NCI-H345 treated with DMSO at 0.1 percent for 48 hours (cell line): ENCODE measurements around the gene IQCN.

Experiments used
- DNase-seq: peaks from one replicate; lab custom pipeline; 2025; ENCODE audit not compliant: unreplicated experiment; lab: John Stamatoyannopoulos, UW

The IQCN gene

DNA sequence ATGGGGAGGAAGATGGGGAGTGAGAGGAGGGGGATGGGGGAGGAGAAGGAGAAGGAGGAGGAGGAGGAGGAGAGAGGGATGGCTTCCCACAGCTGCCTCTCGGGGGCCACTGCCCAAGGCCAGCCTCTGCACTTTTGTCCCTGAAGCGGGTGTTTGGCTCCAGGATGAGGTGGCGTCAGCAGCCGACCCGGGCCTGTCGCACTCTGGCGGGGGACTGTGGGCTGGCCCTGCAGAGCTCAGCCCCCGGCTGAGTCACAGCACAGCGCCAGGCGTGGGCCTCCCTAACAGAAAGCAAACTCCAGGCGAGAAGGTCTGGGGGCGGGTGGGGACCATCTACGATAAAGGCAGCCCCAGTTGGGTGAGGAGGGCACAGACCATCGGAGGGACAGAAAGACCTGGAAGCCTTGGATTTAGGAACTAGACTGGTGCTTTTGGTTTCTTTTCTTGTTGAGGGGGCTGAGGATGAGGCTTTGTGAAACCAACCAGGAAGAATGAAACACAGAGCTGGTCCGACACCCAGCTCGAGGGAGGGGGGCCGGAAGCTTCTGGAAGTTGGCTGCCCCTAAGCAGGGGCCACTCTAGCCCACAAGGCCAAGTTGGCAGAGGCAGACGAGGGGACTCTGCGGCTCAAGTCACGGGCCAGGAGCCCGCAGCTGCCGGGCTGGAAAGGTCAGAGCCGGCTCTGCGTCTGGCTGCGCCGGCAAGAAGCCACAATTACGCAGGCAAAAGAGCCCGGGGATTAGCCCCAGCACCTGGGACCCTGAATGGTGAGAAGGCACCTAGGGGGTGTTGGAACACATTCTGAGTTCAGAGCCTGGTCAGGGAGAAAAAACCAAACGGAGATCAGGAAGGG, 30.4 kb upstream of the IQCN start:
- DNase-seq: no peak

DNA sequence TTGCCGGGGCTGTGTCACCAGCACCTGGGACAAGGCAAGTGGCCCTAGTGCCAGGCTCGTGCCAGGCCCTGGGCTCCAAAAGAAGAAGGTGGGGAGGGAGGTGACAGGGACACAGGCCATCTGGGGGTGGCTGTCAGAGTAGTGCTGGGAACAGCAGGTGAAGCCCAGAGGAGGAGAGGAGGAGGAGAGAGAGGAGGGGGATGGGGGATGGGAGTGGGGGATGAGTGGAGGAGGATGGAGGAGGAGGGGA, 29.9 kb upstream of the IQCN start:
- DNase-seq: no peak

DNA sequence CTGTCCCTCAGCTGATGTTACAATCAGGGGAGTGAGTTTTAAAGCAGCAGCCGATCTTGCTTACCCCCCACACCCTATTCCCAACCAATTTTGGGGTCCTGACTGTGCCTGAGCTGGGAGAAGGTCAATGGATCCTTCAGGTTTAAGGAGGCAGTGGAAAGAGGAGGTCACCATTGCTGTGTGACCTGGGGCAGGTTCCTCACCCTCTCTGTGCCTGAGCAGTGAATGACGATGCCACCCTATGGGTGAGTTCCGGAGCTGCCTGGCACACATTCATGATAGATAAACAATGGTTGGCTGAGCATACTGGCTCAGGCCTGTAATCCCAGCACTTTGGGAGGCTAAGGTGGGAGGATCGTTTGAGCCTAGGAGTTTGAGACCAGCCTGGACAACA, 27.5 kb upstream of the IQCN start:
- DNase-seq: no peak

DNA sequence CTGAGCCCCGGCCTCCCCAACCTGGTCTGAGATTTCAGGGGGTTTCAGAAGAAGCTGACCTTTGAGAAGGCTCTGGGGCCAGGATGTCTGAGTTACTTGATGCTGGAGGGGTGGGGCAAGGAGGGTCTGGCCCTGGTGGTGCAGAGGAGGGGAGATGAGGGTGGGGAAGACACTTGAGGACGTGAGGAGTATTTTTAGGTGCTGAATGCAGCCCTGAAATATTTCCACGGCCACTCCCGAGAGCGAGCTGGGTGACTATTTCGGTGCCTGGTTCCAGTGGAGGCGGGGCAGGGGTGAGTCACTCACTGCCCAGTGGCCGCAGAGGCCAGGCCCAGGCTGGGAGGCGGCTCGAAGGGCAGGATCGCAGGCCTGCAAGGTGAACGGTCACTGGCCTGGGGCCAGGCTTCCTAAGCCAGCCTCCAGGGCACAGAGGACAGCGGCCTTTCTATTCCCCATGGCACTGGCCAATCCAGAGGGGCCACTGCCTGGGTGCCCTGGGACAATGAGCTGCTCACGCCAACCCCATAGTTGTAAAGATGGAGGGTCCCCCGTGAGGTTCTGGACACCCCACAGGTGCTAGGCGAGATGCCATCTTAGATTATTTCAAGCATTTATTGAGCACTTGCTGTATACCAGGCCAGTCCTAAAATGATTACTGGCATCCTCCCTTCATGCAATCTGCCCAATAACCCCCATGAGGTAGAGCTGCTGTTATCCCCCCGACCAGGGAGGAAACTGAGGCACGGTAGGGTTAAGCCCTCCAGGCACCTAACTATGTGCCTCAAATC, 26.9 kb upstream of the IQCN start:
- no peak for DNase-seq

DNA sequence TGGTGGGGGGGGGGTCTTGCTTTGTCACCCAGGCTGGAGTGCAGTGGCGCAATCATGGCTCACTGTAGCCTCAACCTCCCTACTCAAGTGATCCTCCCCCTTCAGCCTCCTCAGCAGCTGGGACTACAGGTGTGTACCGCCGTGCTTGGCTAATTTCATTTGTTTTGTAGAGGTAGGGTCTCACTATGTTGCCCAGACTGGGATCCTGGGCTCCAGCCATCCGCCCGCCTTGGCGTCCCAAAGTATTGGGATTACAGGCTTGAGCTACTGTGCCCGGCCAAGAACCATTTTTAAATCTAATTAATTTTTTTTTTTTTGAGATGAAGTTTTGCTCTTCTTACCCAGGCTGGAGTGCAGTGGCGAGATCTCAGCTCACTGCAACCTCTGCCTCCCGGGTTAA, 25.4 kb upstream of the IQCN start:
- no peak for DNase-seq

DNA sequence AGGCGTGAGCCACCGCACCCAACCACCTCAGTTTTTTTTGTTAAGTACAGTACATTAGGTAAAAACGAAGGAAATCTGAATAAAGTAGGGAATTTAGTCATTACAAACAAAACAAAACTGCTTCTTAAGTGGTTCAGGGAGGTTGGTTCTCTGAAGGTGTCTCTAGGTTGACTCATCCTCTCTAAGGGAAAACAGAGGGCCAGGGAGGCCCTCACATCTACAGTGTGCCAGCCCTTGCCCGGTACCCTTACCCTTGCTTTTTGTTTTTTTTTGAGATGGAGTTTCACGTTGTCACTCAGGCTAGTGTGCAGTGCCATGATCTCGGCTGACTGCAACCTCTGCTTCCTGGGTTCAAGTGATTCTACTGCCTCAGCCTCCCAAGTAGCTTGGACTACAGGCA, 24.3 kb upstream of the IQCN start:
- no peak for DNase-seq

DNA sequence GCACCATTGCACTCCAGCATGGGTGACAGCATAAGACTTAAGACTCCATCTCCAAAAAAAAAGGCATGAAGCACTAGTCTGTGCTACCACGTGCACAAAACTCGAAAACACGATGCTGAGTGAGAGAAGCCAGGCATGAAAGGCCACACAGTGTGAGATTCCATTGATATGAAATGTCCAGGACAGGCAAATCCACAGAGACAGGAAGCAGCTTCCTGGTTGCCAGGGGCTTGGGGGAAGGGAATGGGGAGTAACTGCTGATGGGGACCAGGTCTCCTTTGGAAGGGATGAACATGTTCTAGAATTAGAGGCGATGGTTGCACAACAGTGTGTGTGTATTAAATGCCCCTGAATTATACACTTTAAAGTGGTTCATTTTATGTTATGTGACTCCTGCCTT, 23.1 kb upstream of the IQCN start:
- DNase-seq: no peak

DNA sequence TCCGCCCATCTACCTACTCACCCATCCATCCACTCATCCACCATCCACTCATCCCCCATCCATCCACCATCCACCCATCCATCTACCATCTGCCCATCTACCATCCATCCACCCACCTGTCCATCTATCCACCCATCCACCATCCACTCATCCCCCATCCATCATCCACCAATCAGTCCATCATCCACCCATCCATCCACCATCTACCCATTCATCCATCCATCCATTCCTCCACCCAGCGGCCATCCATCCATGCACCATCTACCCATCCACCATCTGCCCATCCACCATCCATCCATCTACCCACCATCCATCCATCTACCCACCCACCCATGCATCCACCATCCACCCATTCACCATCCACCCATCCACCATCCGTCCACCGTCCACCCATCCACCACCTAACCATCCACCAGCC, 20.8 kb upstream of the IQCN start:
- no peak for DNase-seq

DNA sequence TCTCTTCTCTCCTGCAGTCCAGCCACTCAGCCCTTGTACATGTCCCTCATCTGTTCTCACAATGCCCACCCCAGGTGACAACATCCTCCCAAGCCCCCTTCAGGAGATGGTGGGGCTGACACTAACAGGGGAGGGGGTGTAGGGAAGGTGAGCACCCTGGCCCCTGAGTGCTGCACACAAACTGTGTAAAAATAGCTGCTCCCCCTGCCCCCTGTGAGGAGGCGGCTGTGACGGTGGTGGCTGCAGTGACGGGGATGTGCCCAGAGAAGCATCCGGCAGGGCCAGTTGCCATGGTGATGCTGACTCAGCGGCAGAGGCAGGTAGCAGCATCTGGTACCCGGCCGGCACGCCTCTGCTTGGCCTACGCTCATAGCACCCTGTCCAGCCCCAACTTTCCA, 20.2 kb upstream of the IQCN start:
- no peak for DNase-seq

DNA sequence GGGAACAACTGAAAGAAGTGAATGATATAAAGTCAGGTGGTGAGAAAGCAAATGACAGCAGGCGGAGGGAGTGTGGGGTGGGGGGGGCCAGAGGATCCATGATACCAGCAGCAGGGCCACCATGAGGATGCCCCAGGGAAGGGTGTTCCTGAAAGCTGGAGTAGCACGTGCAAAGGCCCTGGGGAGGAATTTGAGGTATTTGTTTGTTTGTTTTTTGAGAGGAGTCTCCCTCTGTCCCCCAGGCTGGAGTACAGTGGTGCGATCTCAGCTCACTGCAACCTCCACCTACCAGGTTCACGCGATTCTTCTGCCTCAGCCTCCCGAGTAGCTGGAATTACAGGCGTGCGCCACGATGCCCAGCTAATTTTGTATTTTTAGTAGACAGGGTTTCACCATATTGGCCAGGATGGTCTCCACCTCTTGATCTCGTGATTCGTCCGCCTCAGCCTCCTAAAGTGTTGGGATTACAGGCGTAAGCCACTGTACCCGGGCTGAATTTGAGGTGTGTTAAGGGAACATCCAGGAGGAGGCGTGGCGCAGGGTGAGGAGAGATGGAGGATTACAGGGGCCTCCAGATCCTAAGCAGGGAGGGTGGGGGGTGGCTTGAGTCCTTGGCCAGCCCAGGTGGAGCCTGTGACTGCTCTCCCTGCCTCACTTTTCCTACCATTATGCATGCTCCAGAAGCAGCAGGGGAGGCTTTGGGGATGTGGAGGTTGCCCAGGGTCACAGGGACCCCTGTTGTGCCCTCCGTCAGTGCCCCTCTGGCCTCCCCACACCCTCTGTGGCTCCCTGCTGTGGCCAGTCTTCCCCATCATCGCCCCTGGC, 19.6 kb upstream of the IQCN start:
- no peak for DNase-seq

DNA sequence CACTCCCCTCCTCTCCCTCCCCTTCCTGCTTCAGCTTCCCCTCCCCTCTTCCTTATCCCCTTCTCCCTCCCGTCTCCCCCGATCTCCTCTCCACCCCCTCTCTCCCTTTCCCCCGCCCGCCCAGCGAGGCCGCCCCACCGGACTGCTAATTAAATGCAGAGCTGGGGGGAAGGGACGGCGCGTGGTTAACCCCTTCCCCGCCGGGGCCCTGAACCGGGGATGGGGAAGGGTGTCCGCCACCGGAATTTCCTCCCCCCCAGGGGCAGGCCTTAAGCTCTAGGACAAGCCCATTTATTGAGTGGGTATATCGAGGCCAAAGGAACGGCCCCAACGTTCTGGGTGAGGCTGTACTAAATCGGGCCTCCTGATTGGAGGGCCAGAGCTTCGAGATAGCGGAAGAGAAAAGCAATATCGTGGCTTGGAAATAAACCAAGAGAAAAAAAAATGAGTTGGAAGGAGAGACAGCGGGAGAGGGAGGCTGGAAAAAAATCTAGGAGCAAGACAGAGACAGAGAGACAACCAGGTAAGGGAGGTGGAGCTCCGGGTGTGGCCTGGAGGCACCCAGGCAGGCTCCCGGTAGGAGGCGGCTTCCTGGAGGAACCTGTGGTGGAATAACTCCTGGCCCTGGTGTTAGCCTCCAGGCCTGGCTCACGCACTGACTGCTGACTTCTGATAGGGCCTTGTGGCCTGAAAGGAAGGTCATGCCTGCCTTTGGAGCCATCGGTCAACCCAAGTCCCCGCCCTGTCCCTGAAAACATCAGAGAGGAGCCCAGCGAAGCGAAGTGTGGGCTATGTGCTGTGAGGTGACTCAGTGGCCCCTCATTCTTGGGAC, 18.8 kb upstream of the IQCN start:
- DNase-seq: no peak

DNA sequence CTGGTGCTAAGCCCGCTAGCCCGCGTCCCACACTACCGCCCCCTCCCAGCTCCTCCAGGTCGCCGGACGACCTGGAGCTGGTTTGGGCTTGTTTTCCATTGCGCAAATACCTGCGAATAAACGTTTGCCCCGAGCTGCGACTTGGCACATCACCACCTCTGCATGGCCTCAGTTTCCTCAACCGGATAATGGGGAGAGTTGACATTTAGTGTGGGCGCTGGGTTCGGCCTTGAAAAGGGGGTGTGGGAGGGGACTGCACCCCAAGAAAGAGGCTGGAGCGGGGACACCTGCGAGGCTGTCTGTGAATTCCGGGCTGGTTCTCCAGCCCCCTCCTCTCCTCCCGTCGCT, 18.2 kb upstream of the IQCN start:
- DNase-seq: no peak

DNA sequence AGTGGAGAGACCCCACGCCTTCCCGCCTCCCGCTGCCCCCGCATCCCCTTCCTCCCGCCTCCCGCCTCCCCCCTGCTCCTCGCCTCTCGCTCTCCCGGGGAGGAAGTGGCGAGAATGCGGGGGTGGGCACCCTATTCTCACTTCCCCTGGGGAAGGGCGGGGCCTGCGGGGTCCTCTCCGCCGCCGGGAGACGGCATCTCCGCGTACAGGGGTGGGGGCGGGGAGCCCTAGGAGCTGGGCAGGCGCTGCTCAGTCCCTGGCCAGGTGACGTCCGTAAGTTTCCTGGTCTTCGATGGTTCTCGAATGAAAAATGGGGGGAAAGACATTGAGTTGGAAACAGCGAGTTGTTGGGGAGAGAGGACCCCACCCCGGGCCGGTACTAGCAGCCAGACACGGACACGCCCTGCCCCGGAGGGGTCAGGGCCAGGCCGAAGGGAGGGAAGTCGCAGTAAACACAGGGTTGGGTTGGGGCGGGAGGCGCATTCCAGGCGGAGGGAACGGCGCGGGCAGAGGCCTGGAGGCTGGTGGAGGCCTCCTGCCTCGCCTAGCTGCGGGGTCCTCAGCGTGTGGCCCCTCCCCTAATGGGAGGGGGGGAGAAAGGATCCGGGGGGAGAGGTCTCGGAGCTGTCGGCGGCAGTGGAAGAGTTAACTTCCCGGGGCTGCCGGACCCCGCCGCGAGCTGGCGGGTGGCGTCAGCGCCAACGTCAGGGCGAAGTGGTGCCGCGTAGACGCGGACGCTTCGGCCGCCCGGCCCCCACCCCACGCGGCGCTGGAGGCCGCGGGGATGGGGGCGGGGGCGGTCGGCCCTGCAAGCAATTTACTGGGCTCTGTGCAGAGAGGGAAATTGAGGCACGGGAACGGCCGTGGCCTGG, 17.6 kb upstream of the IQCN start:
- no peak for DNase-seq

DNA sequence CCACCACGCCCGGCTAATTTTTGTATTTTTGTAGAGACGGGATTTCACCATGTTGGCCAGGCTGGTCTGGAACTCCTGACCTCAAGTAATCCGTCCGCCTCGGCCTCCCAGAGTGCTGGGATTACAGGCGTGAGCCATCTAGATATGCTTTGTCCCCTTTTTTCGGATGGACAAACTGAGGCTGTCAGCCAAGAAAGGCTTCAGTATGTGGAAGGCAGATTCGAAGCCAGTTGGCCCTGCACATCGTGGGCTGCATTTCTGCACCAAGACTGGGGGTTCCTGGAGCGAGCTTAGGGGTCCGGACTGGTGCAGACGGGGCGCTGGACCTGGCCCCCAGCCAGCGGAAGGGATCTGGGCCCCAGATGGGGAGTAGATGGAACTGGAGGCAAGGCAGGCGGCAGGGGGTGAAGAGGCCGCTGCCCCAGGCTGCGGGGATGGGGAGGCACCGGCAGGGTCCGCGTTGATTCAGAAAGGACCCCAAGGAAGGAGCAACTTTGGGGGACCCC, 16.8 kb upstream of the IQCN start:
- DNase-seq: no peak

DNA sequence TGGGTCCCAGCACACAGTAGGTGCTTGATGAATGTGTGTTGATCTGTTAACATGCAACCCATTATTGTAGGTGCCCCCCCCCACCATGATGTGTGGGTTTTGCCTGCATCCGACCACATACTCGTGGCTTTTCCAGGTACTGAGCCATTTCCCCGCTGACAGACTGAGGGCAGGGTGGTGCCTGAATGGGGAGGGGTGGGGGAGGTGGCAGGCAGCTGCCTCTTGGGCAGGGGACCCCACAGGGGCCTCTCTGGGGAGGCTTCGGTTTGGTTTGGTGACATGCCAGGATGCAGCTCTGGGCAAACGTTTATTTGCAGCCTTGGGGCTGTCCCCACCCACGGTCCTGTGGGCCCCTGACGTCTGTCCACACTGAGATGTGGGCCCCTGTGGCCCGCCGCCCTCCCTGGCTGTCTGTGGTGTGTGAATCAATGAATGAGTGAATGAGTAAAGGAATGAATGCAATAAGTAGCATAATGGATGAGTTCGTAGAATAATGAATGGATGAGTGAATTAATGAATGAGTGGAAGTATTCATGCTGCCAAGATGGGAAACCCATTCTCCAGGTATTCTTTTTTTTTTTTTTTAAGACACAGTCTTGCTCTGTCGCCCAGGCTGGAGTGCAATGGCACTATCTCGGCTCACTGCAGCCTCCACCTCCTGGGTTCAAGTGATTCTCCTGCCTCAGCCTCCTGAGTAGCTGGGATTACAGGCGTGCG, 16.2 kb upstream of the IQCN start:
- DNase-seq: no peak

DNA sequence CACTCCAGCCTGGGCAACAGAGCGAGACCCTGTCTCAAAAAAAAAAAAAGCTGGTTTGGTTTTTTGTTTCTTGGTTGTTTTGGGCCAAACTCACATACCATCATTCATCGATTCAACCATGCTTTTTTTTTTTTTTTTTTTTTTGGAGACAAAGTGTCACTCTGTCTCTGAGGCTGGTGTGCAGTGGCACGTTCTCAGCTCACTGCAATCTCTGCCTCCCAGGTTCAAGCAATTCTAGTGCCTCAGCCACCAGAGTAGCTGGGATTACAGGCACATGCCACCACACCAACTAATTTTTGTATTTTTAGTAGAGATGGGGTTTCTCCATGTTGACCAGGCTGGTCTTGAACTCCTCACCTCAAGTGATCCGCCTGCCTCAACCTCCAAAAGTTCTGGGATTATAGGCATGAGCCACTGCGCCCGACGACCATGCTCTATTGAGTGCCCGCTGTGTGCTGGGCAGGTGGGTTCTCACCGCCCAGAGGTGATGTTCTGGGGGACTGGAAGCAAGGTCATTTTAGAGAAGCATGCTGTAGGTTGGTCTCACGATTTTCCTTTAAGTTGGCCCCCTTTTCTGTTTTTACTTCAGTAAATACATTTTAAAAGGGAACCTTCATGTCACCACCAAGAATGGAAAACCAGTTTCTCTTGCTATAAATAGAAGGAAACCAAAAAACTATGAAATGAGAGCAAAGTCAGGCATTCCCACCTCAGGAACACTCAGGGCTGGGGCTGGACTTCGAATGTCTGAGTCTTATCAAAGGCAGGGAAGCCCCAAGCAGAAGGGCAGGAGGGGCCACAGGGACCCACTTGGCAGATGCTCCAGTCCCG, 15.4 kb upstream of the IQCN start:
- DNase-seq: no peak

DNA sequence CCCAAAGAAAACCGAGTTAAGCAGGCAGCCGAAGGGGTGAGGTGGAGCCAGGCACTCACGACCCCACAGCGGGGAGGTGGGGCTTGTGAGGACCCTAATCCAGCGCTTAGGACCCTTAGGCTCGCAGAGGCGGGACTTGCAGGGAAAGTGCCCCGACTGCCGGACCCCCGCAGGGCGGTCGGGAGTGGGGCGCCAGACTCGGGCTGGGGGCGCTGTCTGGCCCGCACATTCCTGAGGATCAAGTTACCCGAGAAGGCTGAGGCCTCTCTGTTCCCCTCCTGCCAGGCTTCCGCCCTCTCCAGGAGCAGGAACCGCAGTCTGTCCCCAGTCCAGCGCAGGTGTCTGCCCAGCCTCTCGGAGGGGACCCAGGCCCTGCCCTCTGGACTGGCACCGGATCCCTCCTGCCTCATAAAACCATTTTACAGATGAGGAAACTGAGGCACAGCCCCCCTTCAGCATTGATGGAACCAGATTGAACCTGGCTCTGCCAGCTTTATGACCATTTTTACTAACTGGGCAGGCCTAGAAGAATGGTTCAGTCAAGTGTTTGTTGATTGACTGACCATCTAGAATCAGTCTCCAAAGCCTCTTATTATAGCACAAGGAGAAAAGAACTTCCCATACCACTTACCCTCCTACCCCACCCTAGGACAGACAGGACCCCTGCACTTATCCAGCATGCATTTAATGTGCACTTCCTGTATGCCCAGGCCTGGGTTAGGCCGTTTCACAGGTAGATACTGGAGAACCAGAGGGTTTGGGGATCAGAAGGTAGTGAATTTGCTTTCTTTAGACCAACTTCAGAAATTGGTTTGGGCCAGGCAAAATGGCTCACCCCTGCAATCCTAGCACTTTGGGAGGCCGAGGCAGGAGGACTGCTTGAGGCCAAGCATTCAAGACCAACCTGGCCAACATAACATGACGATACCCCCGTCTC, 13.9 kb upstream of the IQCN start:
- no peak for DNase-seq
